Measurements from ENCODE around the gene GFPT2.

GRCh38 chr5:180341595-180341994 lies 11.5 kb downstream of the GFPT2 start:
- TF ChIP-seq CTCF (IDR thresholded peaks at IDR 0.05) (no peak), POLR2A (IDR thresholded peaks at IDR 0.05) (no peak)

All from esophagus squamous epithelium (tissue), 4 donors.